A549 (cell line): ENCODE measurements around the gene RPS16. TPM values are rescaled to one million over a fixed set of nuclear protein-coding genes. Genes with fewer than 3 reads are reported as not detected.

ENCODE experiments used
- ATAC-seq, 2 experiments: fragments of 200-7000 bp in 1 of 2; fragments of >200 bp in 1 of 2; cut with Nextera tagmentation in 1 of 2; cut with Tn5 transposase in 1 of 2; 3 replicates each; pipeline versions ENCODE4 v1.8.0 to v1.9.1; 2018 to 2020; ENCODE audit warnings: mild to moderate bottlenecking in 1 of 2, moderate library complexity in 1 of 2
- CTCF ChIA-PET: fragments of 300-600 bp; sonication (Branson Sonifier 250); formaldehyde crosslinking; extraction: SDS; loops from one replicate; lab custom pipeline; 2021; ENCODE audit warnings: antibody characterized with exemption, inconsistent platforms; lab: Yijun Ruan, JAX
- POLR2A ChIA-PET: fragments of 350-600 bp; formaldehyde crosslinking; extraction: SDS; loops from one replicate; lab custom pipeline; 2021; ENCODE audit warnings: antibody characterized with exemption, inconsistent platforms; lab: Yijun Ruan, JAX
- DNase-seq, 2 experiments: peaks; one replicate each; pipeline versions ENCODE4 v3.0.0 to v3.0.0-alpha.2; 2011 to 2016; ENCODE audit warnings: low read depth in 1 of 2, low spot score in 1 of 2
- FAIRE-seq: peaks from 2 replicates; lab custom pipeline; 2011; peaks lifted over from hg19 to GRCh38; lab: Jason Lieb, UNC
- H3K27ac ChIP-seq, 2 experiments: fragments of >200 bp; sonication (Bioruptor Twin); formaldehyde crosslinking; 3 replicates each; pipeline ENCODE4 v1.5.1; 2016 to 2017
- H3K4me1 ChIP-seq: fragments of >200 bp; sonication (Bioruptor Twin); formaldehyde crosslinking; 3 replicates; pipeline ENCODE4 v1.6.1; 2016
- H3K4me2 ChIP-seq: fragments of >200 bp; sonication (Bioruptor Twin); formaldehyde crosslinking; 3 replicates; pipeline ENCODE4 v1.6.1; 2016
- H3K4me3 ChIP-seq: fragments of >200 bp; sonication (Bioruptor Twin); formaldehyde crosslinking; 3 replicates; pipeline ENCODE4 v1.5.1; 2016
- H3K9me3 ChIP-seq: fragments of >200 bp; sonication (Bioruptor Twin); formaldehyde crosslinking; 3 replicates; pipeline ENCODE4 v1.6.1; 2016
- BHLHE40 ChIP-seq: IDR thresholded peaks from 2 replicates; pipeline ENCODE4 v1.6.1; 2012; ENCODE audit warnings: low read depth, low read length, inconsistent platforms
- CBX2 ChIP-seq: fragments of 200-600 bp; sonication (generic); IDR thresholded peaks from 2 replicates; pipeline ENCODE4 v1.6.1; 2016; ENCODE audit warnings: low read depth, mild to moderate bottlenecking, borderline replicate concordance
- CEBPB ChIP-seq, 2 experiments: fragments of >200 bp in 1 of 2; sonication (Bioruptor Twin) in 1 of 2; formaldehyde crosslinking in 1 of 2; IDR thresholded peaks; 2 replicates each; pipeline ENCODE4 v1.6.1; 2012 to 2016
- E2F6 ChIP-seq: IDR thresholded peaks from 2 replicates; pipeline ENCODE4 v1.6.1; 2012; ENCODE audit warnings: low read depth, borderline replicate concordance
- ELK1 ChIP-seq: fragments of 150-350 bp; IDR thresholded peaks from 2 replicates; pipeline ENCODE4 v1.6.1; 2014; ENCODE audit warnings: low read depth, mild to moderate bottlenecking, low read length
- FOSB ChIP-seq: fragments of 250-450 bp; sonication (Bioruptor Pico); IDR thresholded peaks from 2 replicates; pipeline ENCODE4 v1.5.0; 2020; ENCODE audit warnings: mild to moderate bottlenecking, moderate library complexity
- GATA3 ChIP-seq: IDR thresholded peaks from 2 replicates; pipeline ENCODE4 v1.6.1; 2012; ENCODE audit warnings: borderline replicate concordance
- HMGXB4 ChIP-seq: fragments of 250-450 bp; sonication (Bioruptor Pico); IDR thresholded peaks from 2 replicates; pipeline ENCODE4 v1.5.0; 2021; ENCODE audit warnings: mild to moderate bottlenecking, moderate library complexity, borderline replicate concordance
- HOXA7 ChIP-seq: fragments of 250-450 bp; sonication (Bioruptor Pico); IDR thresholded peaks from 2 replicates; pipeline ENCODE4 v1.5.0; 2020; ENCODE audit warnings: mild to moderate bottlenecking, moderate library complexity
- JUN ChIP-seq, 2 experiments: fragments of >200 bp; sonication (Bioruptor Twin); formaldehyde crosslinking; IDR thresholded peaks; 2 replicates in 1 of 2; 3 replicates in 1 of 2; pipeline ENCODE4 v1.6.1; 2016 to 2017
- MAX ChIP-seq: IDR thresholded peaks from 2 replicates; pipeline ENCODE4 v1.6.1; 2012
- RARB ChIP-seq: fragments of 250-450 bp; sonication (Bioruptor Pico); IDR thresholded peaks from 2 replicates; pipeline ENCODE4 v1.8.0; 2021; ENCODE audit warnings: mild to moderate bottlenecking, moderate library complexity
- REST ChIP-seq: fragments of 200-600 bp; sonication (generic); IDR thresholded peaks from 2 replicates; pipeline ENCODE4 v1.6.1; 2016; ENCODE audit warnings: antibody characterized with exemption, mild to moderate bottlenecking, moderate library complexity
- TFCP2L1 ChIP-seq: fragments of 250-450 bp; sonication (Bioruptor Pico); IDR thresholded peaks from 2 replicates; pipeline ENCODE4 v1.5.0; 2021; ENCODE audit warnings: mild to moderate bottlenecking
- WGBS: methylation state at CpG from one replicate; pipeline ENCODE4 v1.1.6; 2017; ENCODE audit errors: missing lambda C conversion rate; 5-methylcytosine and 5-hydroxymethylcytosine counted together
- polyA plus RNA-seq, 4 experiments: library from polyadenylated mRNA; depleted of rRNA in 3 of 4; stranded (reverse); fragments of >200 nt; fragmentation: RNase III in 1 of 4; extraction: RNeasy Plus Mini Kit Qiagen cat#74134 plus additional on column Dnase treatment in 1 of 4; gene quantifications; 2 replicates in 3 of 4; 3 replicates in 1 of 4; pipeline ENCODE4 v1.2.3, GENCODE V29; 2011 to 2017

RPS16 gene
- polyA plus RNA-seq, 2 of the 4 experiments (the other 2 are of a cell fraction), result 4,348 to 4,855 TPM

- no peak for TF ChIP-seq BHLHE40
- peak in 1 of 2 experiments; percentile 9; a peak in 3 of 5 replicates for TF ChIP-seq JUN (IDR thresholded peaks at IDR 0.05)
- no peak for TF ChIP-seq CBX2
- TF ChIP-seq CEBPB (IDR thresholded peaks at IDR 0.05), result no peak
- TF ChIP-seq ELK1, result peak; percentile 19; the same call in 1 of the 2 replicates
Measured at GRCh38 chr19:39434123-39435076, 1.3 kb downstream of the RPS16 start (continued).

- DNase-seq (peak in 1 of 2 experiments; percentile 20), ATAC-seq (no peak), FAIRE-seq (no peak)
- Histone ChIP-seq H3K4me1 (peaks cover 79% of the 10 kb centered on the region), H3K4me2 (peak overlapping the region; percentile 91), H3K9me3 (no peaks in the 10 kb centered on the region), H3K27ac (peak overlapping the region; percentile 90 to 95; a peak in 5 of 6 replicates), H3K4me3 (peak overlapping the region; percentile 80)
- ChIA-PET POLR2A (interaction anchor here (1.2 to 3.0 kb wide), 4 partner anchors 12 to 29 kb away, joined by 3 to 140 read pairs (median 12); partner anchors contain the start of genes SUPT5H and ZFP36), CTCF (interaction anchor here (0.8 to 23.5 kb wide), 10 partner anchors 10 to 109 kb away, joined by 3 to 457 read pairs (median 6); partner anchors contain the start of genes EID2B, MED29, PAF1 and PLEKHG2)
- WGBS, result 92% methylated on average over 8 of the region's 8 CpGs
- TF ChIP-seq MAX (peak; percentile 9; the same call in 1 of the 2 replicates), TFCP2L1 (CRISPR knock-in tag) (peak; percentile 26; the same call in 1 of the 2 replicates), HOXA7 (CRISPR knock-in tag) (peak; percentile 83), FOSB (CRISPR knock-in tag) (peak; percentile 37; the same call in 1 of the 2 replicates), RARB (CRISPR knock-in tag) (peak; percentile 42; the same call in 1 of the 2 replicates), HMGXB4 (CRISPR knock-in tag) (peak; percentile 32; the same call in 1 of the 2 replicates), E2F6 (no peak), REST (peak; percentile 5; the same call in 1 of the 2 replicates), ELK1 (no peak), GATA3 (no peak)
- TF ChIP-seq, all 56 proteins: peak for 7
Measured at GRCh38 chr19:39433480-39434079, 2.2 kb downstream of the RPS16 start.
